ENCODE measurements around the gene CLEC2L. TPM values are rescaled to one million over a fixed set of nuclear protein-coding genes. Genes with fewer than 3 reads are reported as not detected.

Gene CLEC2L
- total and polyA plus RNA-seq, 2 of the 4 experiments (the other 2 are of a cell fraction), result not detected

DNA sequence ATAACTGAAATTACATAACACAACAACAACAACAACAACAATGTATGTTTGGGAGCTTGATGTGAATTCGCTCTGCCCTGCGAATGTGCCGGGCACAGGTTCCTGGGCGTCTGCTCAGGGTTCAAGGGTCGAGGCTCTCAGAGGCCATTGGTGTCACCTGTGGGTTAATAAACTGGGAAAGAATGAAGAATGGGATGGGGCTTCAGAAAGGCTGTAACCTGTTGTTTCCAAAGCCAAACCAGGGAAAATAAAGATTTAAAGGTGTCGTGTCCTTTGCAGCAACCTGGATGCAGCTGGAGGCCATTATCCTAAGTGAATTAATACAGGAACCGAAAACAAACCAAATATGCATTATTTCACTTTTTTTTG, 22.7 kb upstream of the CLEC2L start:
- no peak overlapping the region for H2BK120ac ChIP-seq (ENCODE audit: low read depth, low read length)
- no peak overlapping the region for H3K18ac ChIP-seq (ENCODE audit: low read depth, low read length)
- TF ChIP-seq, protein P1, sequence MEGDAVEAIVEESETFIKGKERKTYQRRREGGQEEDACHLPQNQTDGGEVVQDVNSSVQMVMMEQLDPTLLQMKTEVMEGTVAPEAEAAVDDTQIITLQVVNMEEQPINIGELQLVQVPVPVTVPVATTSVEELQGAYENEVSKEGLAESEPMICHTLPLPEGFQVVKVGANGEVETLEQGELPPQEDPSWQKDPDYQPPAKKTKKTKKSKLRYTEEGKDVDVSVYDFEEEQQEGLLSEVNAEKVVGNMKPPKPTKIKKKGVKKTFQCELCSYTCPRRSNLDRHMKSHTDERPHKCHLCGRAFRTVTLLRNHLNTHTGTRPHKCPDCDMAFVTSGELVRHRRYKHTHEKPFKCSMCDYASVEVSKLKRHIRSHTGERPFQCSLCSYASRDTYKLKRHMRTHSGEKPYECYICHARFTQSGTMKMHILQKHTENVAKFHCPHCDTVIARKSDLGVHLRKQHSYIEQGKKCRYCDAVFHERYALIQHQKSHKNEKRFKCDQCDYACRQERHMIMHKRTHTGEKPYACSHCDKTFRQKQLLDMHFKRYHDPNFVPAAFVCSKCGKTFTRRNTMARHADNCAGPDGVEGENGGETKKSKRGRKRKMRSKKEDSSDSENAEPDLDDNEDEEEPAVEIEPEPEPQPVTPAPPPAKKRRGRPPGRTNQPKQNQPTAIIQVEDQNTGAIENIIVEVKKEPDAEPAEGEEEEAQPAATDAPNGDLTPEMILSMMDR (conservative IDR thresholded peaks at IDR 0.05; ENCODE audit: low read depth, low read length), result no peak
- TF ChIP-seq FOS (IDR thresholded peaks at IDR 0.05; ENCODE audit: low read depth, low read length) (no peak), SMC3 (IDR thresholded peaks at IDR 0.05; ENCODE audit: low read depth, low read length) (no peak), ELK1 (IDR thresholded peaks at IDR 0.05; ENCODE audit: borderline replicate concordance, low read depth, low read length) (no peak), NFE2L2 (IDR thresholded peaks at IDR 0.05; ENCODE audit: low read depth, low read length) (no peak), CEBPB (IDR thresholded peaks at IDR 0.05; ENCODE audit: low read depth, low read length) (no peak), MAFK (IDR thresholded peaks at IDR 0.05; ENCODE audit: low read depth, low read length) (no peak), RAD21 (IDR thresholded peaks at IDR 0.05; ENCODE audit: low read length) (no peak)
- TF ChIP-seq, protein P2, sequence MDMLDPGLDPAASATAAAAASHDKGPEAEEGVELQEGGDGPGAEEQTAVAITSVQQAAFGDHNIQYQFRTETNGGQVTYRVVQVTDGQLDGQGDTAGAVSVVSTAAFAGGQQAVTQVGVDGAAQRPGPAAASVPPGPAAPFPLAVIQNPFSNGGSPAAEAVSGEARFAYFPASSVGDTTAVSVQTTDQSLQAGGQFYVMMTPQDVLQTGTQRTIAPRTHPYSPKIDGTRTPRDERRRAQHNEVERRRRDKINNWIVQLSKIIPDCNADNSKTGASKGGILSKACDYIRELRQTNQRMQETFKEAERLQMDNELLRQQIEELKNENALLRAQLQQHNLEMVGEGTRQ (IDR thresholded peaks at IDR 0.05; ENCODE audit: low read depth, low read length), result no peak
- ChIA-PET POLR2A (ENCODE audit: unreplicated experiment) (no interaction called here), CTCF (interaction anchor here (1.6 to 1.7 kb wide), 2 partner anchors 501 to 502 kb away, joined by 3 to 4 read pairs; no protein-coding TSS in a partner anchor)
- H3K4me3 ChIP-seq (ENCODE audit: insufficient read depth, low read depth, low read length), result no peak overlapping the region
- in situ Hi-C loops (cut with MboI; ENCODE audit: low sequenced_read_pairs) (loop anchor here (5.0 kb wide), 1 partner anchor 502 kb away; no protein-coding TSS in a partner anchor), intact Hi-C loops (cut with micrococcal nuclease) (loop anchor here (1.0 to 5.0 kb wide), 3 partner anchors 52 to 275 kb away; no protein-coding TSS in a partner anchor), dilution Hi-C loops (cut with HindIII; ENCODE audit: low sequenced_read_pairs, unreplicated experiment) (no loop called here)
- no peak overlapping the region for H2BK5ac ChIP-seq (ENCODE audit: low read depth, low read length, poor library complexity, severe bottlenecking)
- no peak overlapping the region for H4K91ac ChIP-seq (ENCODE audit: insufficient read depth, low read depth, low read length)
- no peak overlapping the region for H2AFZ ChIP-seq (replicated peaks; ENCODE audit: low read length, poor library complexity)
- H4K8ac ChIP-seq (ENCODE audit: low read depth in 2 of 2, low read length in 2 of 2), result no peak overlapping the region
- no peak overlapping the region for H2AK5ac ChIP-seq (ENCODE audit: low read depth, low read length)
- no peak overlapping the region for H3K4me2 ChIP-seq (ENCODE audit: low read depth, low read length)
- no peaks in the 10 kb centered on the region for H3K36me3 ChIP-seq (ENCODE audit: control insufficient read depth, insufficient read depth, low read length)
- H3K23ac ChIP-seq (ENCODE audit: low read depth, low read length), result no peak overlapping the region
- no peak overlapping the region for H2BK15ac ChIP-seq (ENCODE audit: low read depth, low read length)
- no TSS peak for BruUV-seq (replicated peaks)
- H2BK20ac ChIP-seq (ENCODE audit: low read depth, low read length), result no peak overlapping the region
- no peak for DNase-seq
- H3K9me3 ChIP-seq (ENCODE audit: control insufficient read depth, insufficient read depth, low read length), result no peaks in the 10 kb centered on the region
- H4K5ac ChIP-seq (ENCODE audit: low read depth, low read length), result no peak overlapping the region
- H4K20me1 ChIP-seq (ENCODE audit: insufficient read depth, low read length), result no peaks in the 10 kb centered on the region
- H3K9me1 ChIP-seq (ENCODE audit: insufficient read depth, low read length), result no peaks in the 10 kb centered on the region
- H3K4ac ChIP-seq (ENCODE audit: low read depth, low read length), result no peak overlapping the region
- no peak overlapping the region for H3K27ac ChIP-seq (ENCODE audit: insufficient read depth, low read length)
- H3K14ac ChIP-seq (replicated peaks; ENCODE audit: low read depth, low read length), result no peak overlapping the region
- peak overlapping the region; percentile 5 for H2AK9ac ChIP-seq (replicated peaks; ENCODE audit: low read depth, low read length, poor library complexity)
- peaks cover 26% of the 10 kb centered on the region for H3K27me3 ChIP-seq (ENCODE audit: control insufficient read depth, insufficient read depth, low read length)
- ATAC-seq (ENCODE audit: low read depth), result no peak
- no peaks in the 10 kb centered on the region for H3K79me1 ChIP-seq (ENCODE audit: low read depth in 1 of 2, low read length in 2 of 2)
- H3K9ac ChIP-seq (ENCODE audit: low read depth, low read length), result no peak overlapping the region
- no peaks in the 10 kb centered on the region for H3K4me1 ChIP-seq (ENCODE audit: control insufficient read depth, insufficient read depth, low read length)
- 100% methylated on average over 3 of the region's 7 CpGs; no CpG with 5 or more reads in 1 of the 2 experiments for WGBS, 2 experiments (ENCODE audit: extremely low coverage in 2 of 2, insufficient read length in 1 of 2)
- H3K56ac ChIP-seq (ENCODE audit: extremely low read depth, insufficient read depth, low read length), result no peak overlapping the region

All from IMR-90 (cell line).